Measurements from ENCODE around the gene FALEC. TPM values are rescaled to one million over a fixed set of nuclear protein-coding genes. Genes with fewer than 3 reads are reported as not detected.

Gene FALEC
- polyA plus RNA-seq, 1 donor from 2014 or later: not detected

- TF ChIP-seq SMC3 (conservative IDR thresholded peaks at IDR 0.05; ENCODE audit: poor library complexity) (no peak), EP300 (conservative IDR thresholded peaks at IDR 0.05; ENCODE audit: poor library complexity, severe bottlenecking) (no peak), POLR2AphosphoS5 (IDR thresholded peaks at IDR 0.05) (no peak)
- no peak overlapping the region for H3K4me3 ChIP-seq (ENCODE audit: low read length)
- no peaks in the 10 kb centered on the region for H3K36me3 ChIP-seq (ENCODE audit: insufficient read depth, low read length)
- H3K9ac ChIP-seq (ENCODE audit: low read length): no peak overlapping the region
- no peaks in the 10 kb centered on the region for H3K9me2 ChIP-seq (ENCODE audit: insufficient read depth, low read length)
- no peak overlapping the region for H3K4me2 ChIP-seq (ENCODE audit: low read length)
- no peaks in the 10 kb centered on the region for H4K20me1 ChIP-seq (ENCODE audit: insufficient read depth)
- no peak overlapping the region for H3K27ac ChIP-seq (ENCODE audit: low read length)
- H3K79me2 ChIP-seq (replicated peaks; ENCODE audit: insufficient read depth, low read length): no peaks in the 10 kb centered on the region
- no peaks in the 10 kb centered on the region for H3K9me3 ChIP-seq (ENCODE audit: low read length)
- H3F3A ChIP-seq (ENCODE audit: insufficient read depth, low read length, poor library complexity, severe bottlenecking): peaks cover 3% of the 10 kb centered on the region
- H2AFZ ChIP-seq (ENCODE audit: low read depth, low read length): no peak overlapping the region
- H3K27me3 ChIP-seq (ENCODE audit: insufficient read depth, low read depth, low read length): no peaks in the 10 kb centered on the region
Observed at GRCh38 chr1:150557813-150558212, 42.3 kb downstream of the FALEC start.

GRCh38 chr1:150558303-150558704 lies 42.8 kb downstream of the FALEC start:
- no peaks in the 10 kb centered on the region for H3K27me3 ChIP-seq (ENCODE audit: insufficient read depth, low read depth, low read length)
- H3K9me3 ChIP-seq (ENCODE audit: low read length): no peaks in the 10 kb centered on the region
- no peaks in the 10 kb centered on the region for H3K36me3 ChIP-seq (ENCODE audit: insufficient read depth, low read length)
- H3K4me3 ChIP-seq (ENCODE audit: low read length): no peak overlapping the region
- H4K20me1 ChIP-seq (ENCODE audit: insufficient read depth): no peaks in the 10 kb centered on the region
- H3K9ac ChIP-seq (ENCODE audit: low read length): no peak overlapping the region
- H3K79me2 ChIP-seq (replicated peaks; ENCODE audit: insufficient read depth, low read length): no peaks in the 10 kb centered on the region
- no peaks in the 10 kb centered on the region for H3K9me2 ChIP-seq (ENCODE audit: insufficient read depth, low read length)
- H2AFZ ChIP-seq (ENCODE audit: low read depth, low read length): no peak overlapping the region
- no peak overlapping the region for H3K4me2 ChIP-seq (ENCODE audit: low read length)
- TF ChIP-seq SMC3 (conservative IDR thresholded peaks at IDR 0.05; ENCODE audit: poor library complexity) (no peak), POLR2AphosphoS5 (IDR thresholded peaks at IDR 0.05) (no peak), REST (IDR thresholded peaks at IDR 0.05; ENCODE audit: borderline replicate concordance) (no peak), EZH2 (IDR thresholded peaks at IDR 0.05; ENCODE audit: borderline replicate concordance, insufficient read depth, low read length, poor library complexity, severe bottlenecking) (no peak), RAD21 (conservative IDR thresholded peaks at IDR 0.05) (no peak), MXI1 (conservative IDR thresholded peaks at IDR 0.05; ENCODE audit: poor library complexity, severe bottlenecking) (no peak), EP300 (conservative IDR thresholded peaks at IDR 0.05; ENCODE audit: poor library complexity, severe bottlenecking) (no peak), CTCF (IDR thresholded peaks at IDR 0.05; ENCODE audit: poor library complexity, severe bottlenecking) (no peak)
- peaks cover 4% of the 10 kb centered on the region for H3F3A ChIP-seq (ENCODE audit: insufficient read depth, low read length, poor library complexity, severe bottlenecking)
- no peak overlapping the region for H3K27ac ChIP-seq (ENCODE audit: low read length)
